NCI-H2227 (cell line): ENCODE results near the gene SLC26A4.
"Not testable (repeated sequence)": the region's sequence is repeated elsewhere in the genome, so short reads cannot be mapped to it uniquely, and the experiment has no call there.

Experiments
- DNase-seq: peaks from one replicate; lab custom pipeline; 2025; ENCODE audit not compliant: unreplicated experiment; lab: John Stamatoyannopoulos, UW

SLC26A4 gene

DNA sequence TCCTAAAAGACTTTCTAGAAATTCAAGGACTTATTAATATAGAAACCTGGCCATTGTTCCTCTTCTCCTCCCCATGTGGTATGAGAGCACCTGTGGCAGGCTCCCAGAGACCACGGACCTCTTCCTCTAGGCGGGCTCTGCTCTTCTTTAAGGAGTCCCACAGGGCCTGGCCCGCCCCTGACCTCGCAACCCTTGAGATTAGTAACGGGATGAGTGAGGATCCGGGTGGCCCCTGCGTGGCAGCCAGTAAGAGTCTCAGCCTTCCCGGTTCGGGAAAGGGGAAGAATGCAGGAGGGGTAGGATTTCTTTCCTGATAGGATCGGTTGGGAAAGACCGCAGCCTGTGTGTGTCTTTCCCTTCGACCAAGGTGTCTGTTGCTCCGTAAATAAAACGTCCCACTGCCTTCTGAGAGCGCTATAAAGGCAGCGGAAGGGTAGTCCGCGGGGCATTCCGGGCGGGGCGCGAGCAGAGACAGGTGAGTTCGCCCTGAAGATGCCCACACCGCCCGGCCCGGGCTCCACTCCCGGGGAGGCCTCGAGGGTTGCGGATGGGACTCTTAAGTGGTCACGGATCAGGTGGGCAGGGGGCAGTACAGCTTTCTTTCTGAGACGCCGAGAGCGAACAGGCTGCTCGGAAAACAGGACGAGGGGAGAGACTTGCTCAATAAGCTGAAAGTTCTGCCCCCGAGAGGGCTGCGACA is at the start of gene SLC26A4:
SLC26A4 (plus strand) TSS at position 448 of the 700 bp plus-strand sequence. CDS start 814 bp downstream, outside the sequence.
- DNase-seq: no peak

DNA sequence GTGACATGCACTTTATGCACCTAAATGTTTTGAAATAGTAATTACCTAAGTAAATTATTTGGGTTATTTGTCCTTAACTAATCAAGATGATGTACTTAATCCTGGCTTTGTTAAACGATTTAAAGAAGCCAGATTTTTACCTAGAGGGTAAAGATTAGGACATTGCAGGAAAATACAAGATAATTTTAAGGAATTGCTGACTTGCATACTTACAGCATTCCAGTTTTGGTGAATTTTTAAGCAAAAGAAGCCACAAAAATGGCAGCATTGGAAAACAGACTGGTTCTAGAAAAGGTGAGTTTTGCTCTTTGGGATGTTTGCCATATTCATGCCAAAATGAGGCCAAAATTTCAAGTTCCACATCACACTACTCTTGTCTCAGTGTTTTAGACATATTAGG is 47.2 kb upstream of the SLC26A4 start:
- DNase-seq: no peak

DNA sequence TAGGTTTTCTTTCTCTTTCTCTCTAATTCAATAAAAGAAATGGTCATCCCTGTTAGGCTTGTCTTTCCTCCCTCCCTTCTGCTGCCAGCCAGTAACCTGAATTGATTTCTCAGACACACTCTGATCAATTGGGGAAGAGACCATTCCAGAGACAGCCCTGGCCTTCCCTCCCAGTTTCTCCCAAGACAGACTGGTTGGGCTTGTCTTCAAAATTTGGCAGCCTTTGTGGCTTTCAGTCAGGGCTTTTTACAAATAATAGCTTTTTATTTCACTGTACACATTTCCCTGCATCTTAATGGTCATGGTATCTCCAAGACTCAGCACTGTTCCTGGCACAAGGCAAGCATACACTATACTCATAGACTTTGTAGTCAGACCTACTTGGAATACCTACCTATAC is 46.7 kb upstream of the SLC26A4 start:
- DNase-seq: no peak

DNA sequence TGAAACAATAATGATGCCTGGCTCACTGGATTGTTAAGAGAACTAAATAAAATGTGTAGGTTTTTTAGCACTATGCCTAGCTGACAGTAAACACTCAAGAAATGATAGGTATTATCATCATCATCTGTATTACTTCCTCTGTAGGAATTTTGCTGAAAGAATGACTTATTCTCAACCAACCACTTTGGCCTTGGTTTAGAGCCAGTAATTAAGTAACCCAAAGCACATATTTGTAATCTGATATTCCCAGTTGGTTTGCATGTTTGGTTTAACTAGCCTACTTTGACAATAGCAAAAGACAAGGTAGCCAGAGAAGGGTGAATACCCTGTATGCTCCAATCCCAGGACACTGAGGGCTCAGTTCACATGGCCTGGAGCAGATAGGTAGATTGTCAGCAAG is 46.2 kb upstream of the SLC26A4 start:
- no peak for DNase-seq

DNA sequence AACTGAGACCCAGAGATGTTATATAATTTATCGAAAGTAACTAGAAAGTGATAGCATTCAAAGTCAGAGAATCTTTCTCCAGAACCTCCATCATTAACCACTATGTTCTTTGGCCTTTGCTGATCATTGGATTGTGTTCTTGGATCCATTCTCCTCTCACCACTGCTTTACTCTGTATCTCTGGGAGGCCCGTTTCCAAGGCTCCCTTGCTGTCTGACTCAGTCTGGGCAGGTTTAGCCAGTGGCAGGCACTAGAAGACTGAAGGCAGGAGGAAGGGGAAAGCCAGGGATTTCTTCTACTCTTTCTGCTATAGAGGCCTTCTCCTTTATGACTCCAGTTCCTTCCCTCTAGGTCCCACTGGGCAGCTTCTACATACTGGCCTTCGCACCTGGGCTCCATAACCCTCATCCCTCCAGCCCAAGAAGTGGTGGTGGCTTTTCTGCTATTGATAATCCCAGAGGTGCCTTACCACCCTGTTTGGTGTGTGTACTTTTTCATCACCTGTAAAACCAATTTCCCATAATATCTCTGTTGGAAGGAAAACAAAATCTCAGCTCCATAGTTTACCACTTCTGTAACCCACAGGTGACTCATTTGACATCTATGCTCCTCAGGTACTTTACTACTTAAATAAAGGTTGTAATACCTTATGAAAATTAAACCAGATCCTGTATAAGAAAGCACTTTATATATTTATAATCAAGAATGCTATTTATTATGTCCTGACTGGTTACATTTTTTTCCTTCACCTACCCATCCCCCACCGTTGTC is 44.5 kb upstream of the SLC26A4 start:
- DNase-seq: no peak

DNA sequence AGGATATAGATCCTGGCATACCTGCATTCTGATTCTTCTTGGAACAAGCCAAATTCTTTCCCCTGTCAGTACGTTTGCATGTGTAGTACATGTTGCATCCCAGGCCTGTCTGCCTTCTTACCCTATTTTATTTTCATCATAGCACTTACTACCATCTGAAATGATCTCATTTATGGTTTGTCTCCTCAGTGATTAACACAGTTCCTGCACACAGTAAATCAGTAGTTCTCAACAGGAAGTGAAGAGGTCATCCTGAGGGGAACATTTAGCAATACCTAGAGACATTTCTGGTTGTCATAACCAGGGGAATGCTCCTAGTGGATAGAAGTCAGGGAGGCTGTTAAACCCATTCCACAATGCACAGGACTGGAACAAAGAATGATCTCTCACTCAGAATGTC is 38.2 kb upstream of the SLC26A4 start:
- DNase-seq: no peak

DNA sequence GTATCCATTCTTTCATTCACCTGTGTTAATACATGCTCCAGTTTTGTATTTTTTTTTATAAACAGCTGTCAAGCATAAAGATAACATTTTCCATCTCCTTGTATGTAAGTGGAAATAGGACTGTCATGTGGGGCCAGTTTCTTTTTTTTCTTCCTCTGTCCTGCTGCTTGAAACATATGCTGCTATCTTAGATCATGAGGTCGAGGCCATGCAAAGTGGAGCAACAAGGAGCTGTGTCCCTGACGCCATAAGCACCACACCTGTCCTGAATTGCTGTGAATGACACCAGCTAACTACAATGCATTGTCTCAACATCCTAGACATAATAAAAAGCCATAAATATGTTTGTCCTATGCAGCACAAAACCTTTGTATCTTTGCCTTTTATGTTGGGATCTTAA is 37.7 kb upstream of the SLC26A4 start:
- no peak for DNase-seq

DNA sequence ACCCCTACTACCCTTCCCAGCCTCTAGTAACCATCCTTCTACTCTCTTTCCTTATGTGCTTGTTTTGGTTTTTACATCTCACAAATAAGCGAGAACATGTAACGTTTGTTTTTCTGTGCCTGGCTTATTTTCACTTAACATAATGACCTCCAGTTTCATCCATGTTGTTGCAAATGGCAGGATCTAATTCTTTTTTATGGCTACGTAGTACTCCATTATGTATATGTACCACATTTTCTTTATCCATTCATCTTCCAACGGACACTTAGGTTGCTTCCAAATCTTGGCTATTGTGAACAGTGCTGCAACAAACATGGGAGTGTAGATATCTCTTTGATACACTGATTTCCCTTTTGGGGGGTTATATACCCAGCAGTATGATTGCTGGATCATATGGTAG is 33.6 kb upstream of the SLC26A4 start:
- DNase-seq: no peak

DNA sequence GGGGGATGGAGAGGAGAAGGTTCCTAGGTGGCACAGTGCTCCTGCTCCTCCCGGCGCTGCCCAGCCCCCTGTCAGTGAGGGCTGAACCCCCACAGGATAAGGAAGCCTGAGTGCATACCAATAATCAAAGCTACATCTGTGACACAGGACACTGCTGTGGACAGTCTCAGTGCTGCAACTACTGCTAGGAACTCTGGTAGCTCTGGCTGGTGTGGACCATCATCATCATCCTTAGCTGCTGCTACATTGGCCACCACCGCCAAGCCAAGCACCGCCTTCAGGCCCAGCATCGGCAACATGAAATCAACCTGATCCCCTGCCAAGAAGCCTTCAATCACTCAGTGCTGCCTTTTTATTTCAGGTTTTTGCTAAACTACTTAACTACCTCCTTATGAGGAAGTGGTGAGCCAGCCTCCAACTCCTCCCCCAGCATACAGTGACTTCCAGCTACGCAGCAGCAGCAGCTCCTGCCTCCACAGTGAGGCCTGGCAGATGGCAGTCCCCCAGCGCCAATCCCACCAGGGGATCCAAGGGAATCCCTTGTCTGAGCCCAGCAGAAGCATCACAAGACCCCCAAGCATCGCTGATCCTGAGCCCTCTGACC is 32.1 kb upstream of the SLC26A4 start:
- no peak for DNase-seq

DNA sequence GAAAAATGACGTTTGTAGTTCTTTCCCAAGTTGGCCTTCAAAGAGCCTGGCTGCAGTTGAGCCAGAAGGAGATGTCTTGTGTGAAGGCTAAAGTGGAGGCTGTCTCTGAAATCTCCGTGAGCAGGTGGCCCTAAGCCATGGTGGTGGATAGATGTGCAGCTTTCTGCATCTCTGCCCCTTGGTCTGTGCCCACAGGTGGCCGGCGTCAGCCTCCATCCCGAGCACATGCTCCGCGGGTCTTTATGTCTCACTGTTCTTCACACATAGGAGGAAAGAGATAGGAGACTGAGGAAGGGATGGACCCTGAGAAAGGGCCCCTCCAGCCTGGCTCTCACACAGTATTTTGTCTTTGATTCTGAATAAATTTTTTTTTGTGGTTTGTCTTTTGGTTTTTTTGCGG is 30.3 kb upstream of the SLC26A4 start:
- DNase-seq: no peak

DNA sequence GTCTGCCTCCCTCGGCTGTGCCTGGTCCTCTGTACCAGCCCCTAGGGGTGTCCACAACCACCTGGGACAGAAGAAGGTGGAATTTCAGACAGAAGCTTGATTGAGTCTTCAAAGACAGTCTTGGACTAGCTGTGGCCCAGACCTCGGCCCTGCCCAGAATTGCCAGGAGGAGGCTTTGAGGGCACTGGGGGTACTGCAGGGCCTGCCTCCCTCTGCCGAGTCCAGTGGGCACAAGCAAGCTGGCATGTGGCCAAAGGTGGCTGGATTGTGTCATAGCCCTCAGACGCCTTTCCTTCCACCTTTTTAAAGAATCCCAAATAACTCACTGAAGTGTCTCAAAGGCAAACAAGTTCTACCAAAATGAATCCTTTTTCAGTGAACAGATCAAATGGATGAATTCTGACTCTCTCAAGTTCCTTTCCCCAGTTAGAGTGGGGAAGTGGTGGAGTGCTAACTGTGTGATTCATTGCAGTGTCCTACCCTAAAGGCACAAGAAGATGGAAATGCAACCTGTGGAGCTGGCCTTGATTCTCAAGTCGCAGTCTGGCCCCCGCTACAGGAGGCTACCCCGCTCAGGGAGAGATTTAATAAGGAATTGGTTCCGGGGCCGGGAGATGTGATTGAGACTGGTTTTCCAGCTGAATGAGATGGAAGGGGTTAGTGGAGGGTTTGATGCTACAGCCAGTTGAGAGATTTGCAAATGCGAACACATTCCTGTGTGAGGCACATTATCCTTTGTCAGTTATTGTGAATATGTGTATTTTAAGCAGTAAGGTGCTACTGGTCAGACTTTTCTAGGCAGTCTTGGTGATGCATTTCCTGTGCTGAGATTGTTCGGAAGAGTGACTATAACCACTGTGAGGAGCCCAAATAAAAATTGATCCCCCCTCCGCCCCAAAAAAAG is 28.8 kb upstream of the SLC26A4 start:
- DNase-seq: no peak

DNA sequence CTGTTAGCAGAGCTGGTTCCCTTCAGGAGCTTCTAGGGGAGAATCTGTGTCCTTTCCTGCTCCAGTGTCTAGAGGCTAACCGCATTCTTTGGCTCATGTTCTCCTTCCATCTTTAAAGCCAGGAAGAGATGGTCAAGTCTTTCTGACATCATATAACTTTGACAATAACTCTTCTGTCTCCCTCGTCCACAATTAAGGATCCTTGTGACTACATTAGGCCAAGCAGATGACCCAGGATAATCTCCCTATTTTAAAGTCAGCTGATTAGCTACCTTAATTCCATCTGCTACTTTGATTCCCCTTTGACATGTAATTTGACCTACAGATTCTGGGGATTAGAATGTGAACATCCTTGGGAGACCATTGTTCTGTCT is 28.1 kb upstream of the SLC26A4 start:
- no peak for DNase-seq

DNA sequence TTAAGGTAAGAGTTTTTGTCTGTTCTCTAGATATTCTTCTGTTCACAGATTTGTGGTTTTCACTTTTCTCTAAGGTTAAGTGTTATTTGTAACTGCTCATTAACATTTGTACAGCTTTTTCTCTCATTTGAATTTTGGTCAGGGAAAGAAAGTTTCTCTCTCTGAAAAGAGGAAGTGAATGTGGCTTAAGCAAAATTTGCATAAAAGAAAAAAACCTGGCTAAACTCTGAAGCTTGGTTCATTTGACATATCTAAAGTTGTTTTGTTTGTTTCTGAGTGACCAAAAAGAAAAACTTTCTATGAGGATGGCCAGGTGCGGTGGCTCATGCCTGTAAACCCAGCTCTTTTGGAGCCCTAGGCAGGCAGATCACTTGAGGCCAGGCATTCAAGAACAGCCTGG is 22.0 kb upstream of the SLC26A4 start:
- no peak for DNase-seq

DNA sequence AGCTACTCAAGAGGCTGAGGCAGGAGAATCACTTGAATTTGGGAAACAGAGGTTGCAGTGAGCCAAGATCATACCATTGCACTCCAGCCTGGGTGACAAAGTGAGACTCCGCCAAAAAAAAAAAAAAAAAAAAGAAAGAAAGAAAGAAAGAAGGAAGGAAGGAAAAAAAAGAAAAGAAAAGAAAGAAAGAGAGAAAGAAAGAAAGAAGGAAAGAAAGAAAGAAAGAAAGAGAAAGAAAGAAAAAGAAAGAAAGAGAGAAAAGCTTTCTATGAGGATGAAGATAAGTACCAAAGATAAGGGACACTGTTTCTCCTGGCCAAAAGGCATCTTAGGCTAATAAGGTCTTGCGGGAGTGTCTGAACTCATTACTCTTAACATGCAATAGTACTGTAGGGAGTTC is 21.6 kb upstream of the SLC26A4 start:
- not testable (repeated sequence) for DNase-seq

DNA sequence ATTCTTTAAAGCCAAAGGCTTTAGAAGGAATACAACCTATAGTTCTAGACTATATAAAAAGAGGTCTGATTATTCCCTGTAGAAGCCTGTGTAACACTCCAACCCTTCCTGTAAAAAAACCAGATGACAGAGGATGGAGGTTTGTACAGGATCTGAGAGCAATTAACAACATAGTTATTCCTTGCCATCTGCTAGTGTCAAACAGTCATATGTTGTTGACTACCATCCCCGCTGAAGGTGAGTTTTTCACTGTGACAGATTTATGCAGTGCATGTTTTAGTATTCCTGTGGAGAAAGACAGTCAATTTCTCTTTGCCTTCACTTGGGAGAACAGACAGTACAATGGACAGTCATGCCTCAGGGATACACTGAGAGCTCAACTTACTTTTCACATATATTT is 19.0 kb upstream of the SLC26A4 start:
- no peak for DNase-seq

DNA sequence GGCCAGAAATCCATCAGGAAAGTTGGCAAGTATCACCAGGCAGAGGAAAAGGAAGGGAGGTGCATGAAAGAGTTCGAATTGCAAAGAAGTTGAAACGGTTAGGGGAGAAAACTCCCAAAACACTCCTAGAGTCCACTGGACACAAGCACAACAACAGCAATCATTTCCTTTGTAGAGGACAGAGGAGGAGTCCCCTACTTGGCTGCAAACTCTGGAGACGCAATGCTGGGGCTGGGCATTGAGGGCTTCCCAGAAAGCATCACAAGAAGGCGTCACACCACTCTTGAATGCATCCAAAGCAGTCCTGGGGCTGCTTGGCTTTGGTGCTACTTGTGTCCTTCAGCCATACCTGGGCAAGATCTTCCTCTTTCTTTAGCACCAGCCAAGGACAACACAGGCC is 18.1 kb upstream of the SLC26A4 start:
- no peak for DNase-seq

DNA sequence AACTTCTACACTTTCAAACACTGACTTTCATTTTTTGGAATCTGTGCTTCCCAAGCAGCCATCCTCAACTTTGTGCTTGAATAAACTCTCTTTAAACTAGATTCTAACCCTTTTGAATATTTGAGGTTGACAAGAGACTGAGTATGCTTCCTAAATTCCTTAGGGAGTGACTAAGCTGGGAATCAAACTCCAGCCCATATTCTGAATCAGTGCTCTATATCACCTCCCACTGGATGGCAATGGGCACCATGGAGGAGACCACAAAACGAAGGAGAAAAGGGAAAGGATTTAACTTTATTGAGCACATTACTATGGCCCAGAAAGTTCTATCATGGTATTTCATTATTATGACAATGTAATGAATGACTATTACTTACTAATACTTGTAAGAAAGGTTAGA is 17.2 kb upstream of the SLC26A4 start:
- DNase-seq: no peak

DNA sequence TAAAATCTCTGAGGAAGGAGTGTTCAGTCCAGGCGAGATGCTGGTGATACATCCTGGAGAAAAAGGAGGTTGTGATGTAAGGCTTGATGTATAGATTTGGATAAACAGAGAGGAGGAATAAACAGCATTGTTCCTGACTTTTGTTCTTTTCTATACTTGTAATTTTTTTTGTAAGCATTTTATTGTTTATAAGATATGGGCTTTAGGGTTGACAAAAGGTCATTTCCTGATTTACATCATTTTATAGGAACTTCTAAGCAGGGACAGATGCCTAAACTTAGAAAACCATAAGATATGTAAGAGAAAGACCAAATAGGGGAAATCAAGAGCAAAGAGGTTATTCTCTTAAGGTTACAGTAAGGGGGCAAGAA is 16.7 kb upstream of the SLC26A4 start:
- no peak for DNase-seq

DNA sequence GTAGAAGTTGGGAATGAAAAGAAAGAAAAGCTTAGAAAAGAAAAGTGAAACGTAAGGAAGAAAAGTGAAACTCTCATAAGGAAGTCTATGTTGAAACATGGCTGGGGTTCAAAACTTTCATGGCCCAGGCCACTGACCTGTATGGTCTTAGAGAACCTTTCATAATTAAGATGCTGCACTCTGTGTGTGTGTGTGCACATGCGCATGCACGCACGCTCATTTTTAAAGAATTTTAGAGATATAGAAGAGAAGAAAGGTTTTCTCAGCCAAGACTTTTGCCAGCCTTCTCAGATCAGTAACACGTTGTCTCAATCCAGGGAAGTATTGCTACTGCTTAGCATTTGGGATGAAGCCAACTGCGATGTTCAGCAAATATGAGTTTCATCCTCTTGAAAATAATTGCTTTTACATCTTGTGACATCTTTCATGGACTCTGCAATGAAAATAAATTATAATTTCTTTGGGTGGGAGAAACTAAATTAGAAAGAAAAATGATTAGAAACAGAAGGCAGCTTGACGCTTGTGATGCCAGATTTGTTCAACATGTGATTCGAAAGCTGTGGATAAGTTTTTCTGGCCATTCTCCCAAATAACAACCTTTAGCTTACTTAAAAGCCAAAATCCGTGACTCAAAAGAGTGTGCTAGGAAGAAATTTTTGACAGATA is 16.2 kb upstream of the SLC26A4 start:
- no peak for DNase-seq

DNA sequence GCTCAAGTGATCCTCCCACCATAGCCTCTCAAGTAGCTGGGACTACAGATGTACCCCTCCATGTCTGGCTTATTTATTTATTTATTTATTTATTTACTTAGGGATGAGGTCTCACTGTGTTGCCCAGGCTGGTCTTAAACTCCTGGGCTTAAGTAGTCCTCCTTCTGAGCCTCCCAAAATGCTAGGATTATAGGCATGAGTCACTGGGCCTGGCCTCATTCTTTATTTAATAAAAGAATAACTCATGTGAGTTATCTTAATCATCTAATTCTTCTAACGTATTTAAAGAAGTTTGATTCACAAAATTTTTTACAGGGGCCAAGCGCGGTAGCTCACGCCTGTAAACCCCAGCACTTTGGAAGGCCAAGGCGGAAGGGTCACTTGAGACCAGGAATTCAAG is 8.0 kb upstream of the SLC26A4 start:
- DNase-seq: no peak

DNA sequence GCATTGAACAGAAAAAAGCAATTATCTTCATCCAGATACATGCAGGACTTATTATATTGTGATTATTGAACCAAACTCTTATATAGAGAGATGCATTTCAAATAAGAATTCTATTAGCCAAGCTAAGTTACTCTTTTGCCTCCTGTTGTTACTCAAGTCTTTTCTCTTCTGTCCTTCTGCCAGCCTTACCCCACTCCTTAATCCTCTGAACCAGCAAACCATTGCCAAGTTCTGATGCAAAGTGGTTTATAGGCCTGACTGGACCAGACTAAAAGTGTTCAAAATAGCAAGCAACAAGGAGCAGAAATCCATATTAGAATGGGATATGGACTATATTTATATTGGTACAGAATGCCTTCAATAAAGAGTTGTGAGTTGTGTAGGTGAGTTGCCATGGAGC is 2.2 kb upstream of the SLC26A4 start:
- DNase-seq: no peak
